GM21825 (cell line): ENCODE measurements around the gene PAX5.

Experiments used
- ATAC-seq: cut with Tn5 transposase; IDR thresholded peaks from one replicate; pipeline ENCODE4 v1.9.1; 2021; ENCODE audit warnings: mild to moderate bottlenecking, moderate library complexity; ENCODE audit not compliant: unreplicated experiment

The PAX5 gene

GRCh38 chr9:36865731-36866635 is 168.1 kb downstream of the PAX5 start:
- ATAC-seq = no peak

GRCh38 chr9:36864491-36865410 is 169.3 kb downstream of the PAX5 start:
- no peak for ATAC-seq

- ATAC-seq = no peak
Observed at GRCh38 chr9:36862206-36863145, 171.6 kb downstream of the PAX5 start.

GRCh38 chr9:36861528-36862205 is 172.4 kb downstream of the PAX5 start:
- no peak for ATAC-seq

GRCh38 chr9:36858805-36859375 is 175.2 kb downstream of the PAX5 start:
- ATAC-seq = no peak

GRCh38 chr9:36855448-36856315 is 178.4 kb downstream of the PAX5 start:
- peak; percentile 66 for ATAC-seq

GRCh38 chr9:36854751-36855150 is 179.3 kb downstream of the PAX5 start:
- ATAC-seq = no peak

- ATAC-seq = no peak
Observed at GRCh38 chr9:36854034-36854433, 180.0 kb downstream of the PAX5 start.

GRCh38 chr9:36853233-36853632 is 180.8 kb downstream of the PAX5 start:
- ATAC-seq = no peak

- ATAC-seq = no peak
Observed at GRCh38 chr9:36849943-36850342, 184.1 kb downstream of the PAX5 start.

GRCh38 chr9:36848946-36849345 is 185.1 kb downstream of the PAX5 start:
- ATAC-seq = no peak

GRCh38 chr9:36847781-36848673 is 186.0 kb downstream of the PAX5 start:
- ATAC-seq = no peak

- no peak for ATAC-seq
Observed at GRCh38 chr9:36846621-36847020, 187.4 kb downstream of the PAX5 start.

GRCh38 chr9:36845844-36846243 is 188.2 kb downstream of the PAX5 start:
- no peak for ATAC-seq

GRCh38 chr9:36844961-36845360 is 189.1 kb downstream of the PAX5 start:
- no peak for ATAC-seq

GRCh38 chr9:36843964-36844363 is 190.1 kb downstream of the PAX5 start:
- no peak for ATAC-seq
